ENCODE results near the gene RXFP3. TPM values are rescaled to one million over a fixed set of nuclear protein-coding genes. Genes with fewer than 3 reads are reported as not detected.

Gene RXFP3, protein sequence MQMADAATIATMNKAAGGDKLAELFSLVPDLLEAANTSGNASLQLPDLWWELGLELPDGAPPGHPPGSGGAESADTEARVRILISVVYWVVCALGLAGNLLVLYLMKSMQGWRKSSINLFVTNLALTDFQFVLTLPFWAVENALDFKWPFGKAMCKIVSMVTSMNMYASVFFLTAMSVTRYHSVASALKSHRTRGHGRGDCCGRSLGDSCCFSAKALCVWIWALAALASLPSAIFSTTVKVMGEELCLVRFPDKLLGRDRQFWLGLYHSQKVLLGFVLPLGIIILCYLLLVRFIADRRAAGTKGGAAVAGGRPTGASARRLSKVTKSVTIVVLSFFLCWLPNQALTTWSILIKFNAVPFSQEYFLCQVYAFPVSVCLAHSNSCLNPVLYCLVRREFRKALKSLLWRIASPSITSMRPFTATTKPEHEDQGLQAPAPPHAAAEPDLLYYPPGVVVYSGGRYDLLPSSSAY
- total RNA-seq = not detected in 2 replicates

DNA sequence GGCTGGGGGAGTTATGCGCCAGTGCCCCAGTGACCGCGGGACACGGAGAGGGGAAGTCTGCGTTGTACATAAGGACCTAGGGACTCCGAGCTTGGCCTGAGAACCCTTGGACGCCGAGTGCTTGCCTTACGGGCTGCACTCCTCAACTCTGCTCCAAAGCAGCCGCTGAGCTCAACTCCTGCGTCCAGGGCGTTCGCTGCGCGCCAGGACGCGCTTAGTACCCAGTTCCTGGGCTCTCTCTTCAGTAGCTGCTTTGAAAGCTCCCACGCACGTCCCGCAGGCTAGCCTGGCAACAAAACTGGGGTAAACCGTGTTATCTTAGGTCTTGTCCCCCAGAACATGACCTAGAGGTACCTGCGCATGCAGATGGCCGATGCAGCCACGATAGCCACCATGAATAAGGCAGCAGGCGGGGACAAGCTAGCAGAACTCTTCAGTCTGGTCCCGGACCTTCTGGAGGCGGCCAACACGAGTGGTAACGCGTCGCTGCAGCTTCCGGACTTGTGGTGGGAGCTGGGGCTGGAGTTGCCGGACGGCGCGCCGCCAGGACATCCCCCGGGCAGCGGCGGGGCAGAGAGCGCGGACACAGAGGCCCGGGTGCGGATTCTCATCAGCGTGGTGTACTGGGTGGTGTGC, at the start of gene RXFP3:
RXFP3 (plus strand) TSS at position 6 of the 636 bp plus-strand sequence; CDS start at position 361, 355 bp downstream.

GRCh38 chr5:33891788-33892619, 44.2 kb upstream of the RXFP3 start, which contains the start of gene ADAMTS12:
Gene ADAMTS12, minus strand, starts transcription at chr5:33891990. Its CDS starts 134 bp downstream, at chr5:33891856.

DNA sequence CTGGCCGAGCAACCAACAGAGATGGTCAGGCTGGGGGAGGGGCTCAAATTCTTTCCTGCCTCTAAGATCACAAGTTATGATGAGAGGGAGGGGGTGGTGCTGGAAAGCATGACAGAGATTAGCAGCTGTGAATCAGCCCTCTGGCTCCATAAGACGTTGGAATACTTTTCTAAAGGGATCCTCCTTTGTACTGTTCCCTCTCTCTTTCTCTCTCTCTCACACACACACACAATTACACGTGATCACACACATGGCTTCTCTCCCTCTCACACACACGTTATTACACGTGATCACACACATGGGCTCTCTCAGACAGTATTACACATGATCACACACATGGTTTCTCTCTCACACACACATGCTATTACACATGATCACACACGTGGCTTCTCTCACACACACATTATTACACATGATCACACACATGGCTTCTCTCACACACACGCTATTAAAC, 48.5 kb downstream of the RXFP3 start, which contains the start of gene SLC45A2:
SLC45A2 (minus strand) TSS at position 23 of the 454 bp plus-strand sequence. CDS start 110 bp downstream, outside the sequence.

Other genes with a start within 250 kb of the RXFP3 start
- 1.6 and 2.5 TPM in 2 replicates for gene ADAMTS12, start 44.4 kb upstream of the RXFP3 start, total RNA-seq
- gene SLC45A2, start 48.3 kb downstream of the RXFP3 start, total RNA-seq = not detected in 2 replicates
- 8.5 and 9.9 TPM in 2 replicates for gene AMACR, start 71.7 kb downstream of the RXFP3 start, total RNA-seq
- 0.92 and 2.9 TPM in 2 replicates for gene C1QTNF3, start 106.8 kb downstream of the RXFP3 start, total RNA-seq